Iris pigment epithelial cell (primary cell): ENCODE data around the gene ACOT11.
"Not testable (repeated sequence)": the region's sequence is repeated elsewhere in the genome, so short reads cannot be mapped to it uniquely, and the experiment has no call there.

ENCODE experiments used
- DNase-seq: peaks from one replicate; pipeline ENCODE4 v3.0.0-alpha.2; 2011; ENCODE audit warnings: low read depth

ACOT11 gene

DNA sequence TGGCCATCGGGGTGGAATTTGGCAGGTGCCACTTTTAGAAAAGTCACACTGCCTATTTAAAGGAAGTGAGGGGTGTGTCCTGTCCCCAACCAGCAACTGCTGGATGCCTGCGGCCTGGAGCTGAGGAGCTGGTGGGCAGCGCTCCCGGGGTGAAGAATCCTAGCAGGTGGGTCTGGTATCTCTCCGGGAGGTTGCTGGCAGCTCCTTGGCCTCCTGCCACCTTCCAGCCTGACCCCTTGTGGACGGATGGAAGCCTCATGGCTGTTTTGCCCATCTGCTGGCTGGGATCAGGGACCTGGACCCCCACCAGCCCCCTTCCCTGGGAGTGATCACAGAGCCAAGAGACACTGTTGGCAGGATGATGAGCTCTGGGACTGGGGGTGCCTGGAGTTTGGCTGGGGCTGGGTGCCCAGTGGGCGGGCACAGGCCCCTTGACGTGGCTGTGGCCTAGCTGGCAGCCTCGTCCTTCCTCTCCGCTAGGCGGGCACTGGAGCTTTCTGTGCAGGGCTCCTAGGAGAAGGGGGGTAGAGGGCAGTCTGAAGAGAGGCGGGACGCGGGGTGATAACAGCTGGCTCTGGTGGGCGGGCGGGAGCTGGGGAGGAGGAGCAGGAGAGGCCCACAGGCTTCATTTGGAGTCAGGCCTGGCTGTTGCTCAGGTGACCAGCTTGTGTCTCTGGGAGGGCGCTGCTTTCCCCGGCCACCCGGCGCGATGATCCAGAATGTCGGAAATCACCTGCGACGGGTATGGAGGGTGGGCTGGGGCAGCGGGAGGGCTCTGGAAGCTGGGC lies at the start of gene ACOT11:
Gene ACOT11, plus strand, starts transcription at position 628 of the 788 bp plus-strand sequence. Its CDS starts 82 bp downstream, at position 710.
- DNase-seq, result peak; percentile 17

DNA sequence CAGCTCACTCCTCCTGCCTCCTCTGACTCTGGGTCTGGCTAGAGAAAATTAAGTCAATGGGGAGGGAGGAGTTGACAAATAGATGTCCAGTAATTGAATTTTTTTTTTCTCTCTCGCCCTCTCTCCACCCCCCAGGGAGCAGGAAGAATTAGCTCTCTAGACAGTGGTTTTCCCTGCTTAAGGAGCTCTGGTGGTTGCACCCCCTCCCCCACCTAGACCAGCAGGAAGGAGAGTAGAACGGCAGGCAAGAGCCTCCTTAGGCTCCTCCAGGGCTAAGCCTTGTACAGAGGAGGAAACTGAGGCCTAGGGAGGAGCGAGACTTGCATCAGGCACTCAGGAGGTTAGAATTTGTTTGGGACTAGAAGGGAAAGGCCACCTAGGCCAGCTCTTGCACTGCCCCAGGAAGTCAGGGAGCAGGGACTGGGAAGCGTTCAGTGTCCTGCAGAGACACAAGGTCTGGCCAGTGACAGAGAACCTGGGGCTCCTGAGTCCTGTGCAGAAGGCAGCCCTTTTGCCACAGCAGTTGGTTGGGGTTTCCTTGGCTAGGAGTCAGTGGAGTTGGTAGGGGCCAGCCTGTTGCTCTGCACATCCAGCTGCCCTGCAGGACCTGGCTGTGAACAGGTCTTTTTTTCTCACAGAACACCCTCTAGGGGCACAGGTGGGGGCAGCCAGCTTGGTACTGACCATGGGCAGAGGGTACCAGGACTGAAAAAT lies 49.5 kb upstream of the ACOT11 start:
- DNase-seq, result no peak

- no peak for DNase-seq
Measured at GRCh38 chr1:54499097-54499359, 49.0 kb upstream of the ACOT11 start.

DNA sequence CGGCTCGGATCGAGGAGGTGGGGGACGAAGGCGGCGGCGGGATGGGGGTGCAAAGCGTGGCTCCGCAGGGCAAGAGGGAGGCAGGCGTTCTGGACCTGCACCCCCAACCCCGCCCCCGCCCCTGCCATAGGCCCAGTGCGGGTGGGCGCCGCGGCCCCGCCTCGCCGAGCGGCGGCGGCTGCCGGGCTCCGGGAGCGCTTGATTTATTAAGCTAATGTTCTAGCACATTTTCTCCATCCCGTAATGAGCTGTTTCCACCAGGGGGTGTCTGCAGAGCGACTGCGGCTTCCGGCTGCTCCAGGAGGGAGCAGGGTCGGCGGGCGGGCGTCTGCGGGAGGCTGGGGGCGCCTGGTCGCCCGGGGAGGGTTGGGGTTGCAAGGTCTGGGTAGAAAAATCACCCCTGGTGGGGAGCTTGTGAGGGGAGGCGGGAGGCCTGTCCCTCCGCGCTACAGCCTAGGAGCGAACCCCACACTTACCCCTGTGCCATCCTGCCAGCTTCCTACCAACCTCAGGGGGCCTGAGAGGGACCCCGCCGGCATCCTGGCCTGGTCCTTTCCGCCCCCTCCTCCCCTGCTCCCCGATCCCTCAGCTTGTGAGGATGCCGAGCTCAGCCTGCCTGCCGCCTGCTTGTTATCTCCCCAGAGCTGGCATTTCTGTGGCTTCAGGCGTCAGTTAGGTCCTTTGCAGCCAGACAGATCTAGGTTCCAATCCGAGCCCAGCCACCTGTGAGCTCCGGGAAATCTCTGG lies 48.5 kb upstream of the ACOT11 start:
- peak; percentile 55 for DNase-seq

DNA sequence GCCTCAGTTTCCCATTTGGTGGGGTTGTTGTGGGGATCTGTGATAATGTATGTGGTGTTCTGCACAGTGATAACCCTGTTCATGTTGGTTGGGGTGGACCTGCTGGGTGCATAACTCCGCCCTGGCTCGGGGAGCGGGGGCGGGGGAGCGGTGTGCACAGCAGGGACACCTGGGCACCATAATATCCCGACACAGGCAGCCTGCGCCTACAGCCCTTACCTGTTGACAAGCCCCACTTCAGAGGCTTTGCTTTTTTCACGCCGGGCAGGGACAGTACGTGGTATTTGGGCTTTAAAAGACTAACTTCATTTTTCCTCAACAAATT lies 48.0 kb upstream of the ACOT11 start:
- no peak for DNase-seq

- no peak for DNase-seq
Measured at GRCh38 chr1:54501849-54502248, 46.2 kb upstream of the ACOT11 start.

DNA sequence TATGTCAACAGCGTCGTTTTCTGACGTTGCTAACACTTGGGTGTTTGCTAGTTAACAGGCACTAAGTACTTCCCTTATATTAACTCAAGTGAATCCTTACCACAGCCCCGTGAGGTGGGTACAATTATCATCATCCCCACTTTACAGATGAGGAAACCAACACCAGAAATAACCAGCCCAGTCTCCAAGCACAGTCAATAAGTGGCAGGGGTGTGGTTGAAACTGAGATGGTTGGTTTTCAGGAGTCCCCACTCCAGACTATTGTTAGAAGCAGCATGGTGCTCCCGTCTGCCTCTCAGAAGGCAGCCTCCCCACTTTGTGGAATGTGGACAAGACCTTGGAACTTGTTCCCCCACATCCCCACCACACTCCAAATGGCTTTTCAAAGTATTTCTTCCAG lies 45.7 kb upstream of the ACOT11 start:
- no peak for DNase-seq

DNA sequence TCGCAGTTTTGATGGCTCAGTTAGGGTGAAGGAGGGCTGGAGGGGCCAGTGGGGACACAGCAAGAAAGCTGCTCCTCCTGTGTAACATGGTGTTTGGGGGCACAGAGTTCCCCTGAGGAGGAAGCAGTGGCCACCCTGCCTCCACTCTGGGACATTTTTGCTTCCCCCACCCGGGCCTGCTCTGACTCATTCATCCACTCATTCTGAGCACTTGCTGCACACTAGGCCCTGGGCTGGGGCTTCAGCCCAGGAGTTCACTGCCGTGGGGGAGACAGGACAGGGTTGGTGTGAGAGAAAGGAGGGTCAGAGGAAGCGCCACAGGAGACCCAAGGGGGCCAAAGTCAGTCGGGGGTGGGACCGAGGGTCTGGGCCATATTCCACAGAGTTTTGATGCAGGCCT lies 41.4 kb upstream of the ACOT11 start:
- DNase-seq, result peak; percentile 36

DNA sequence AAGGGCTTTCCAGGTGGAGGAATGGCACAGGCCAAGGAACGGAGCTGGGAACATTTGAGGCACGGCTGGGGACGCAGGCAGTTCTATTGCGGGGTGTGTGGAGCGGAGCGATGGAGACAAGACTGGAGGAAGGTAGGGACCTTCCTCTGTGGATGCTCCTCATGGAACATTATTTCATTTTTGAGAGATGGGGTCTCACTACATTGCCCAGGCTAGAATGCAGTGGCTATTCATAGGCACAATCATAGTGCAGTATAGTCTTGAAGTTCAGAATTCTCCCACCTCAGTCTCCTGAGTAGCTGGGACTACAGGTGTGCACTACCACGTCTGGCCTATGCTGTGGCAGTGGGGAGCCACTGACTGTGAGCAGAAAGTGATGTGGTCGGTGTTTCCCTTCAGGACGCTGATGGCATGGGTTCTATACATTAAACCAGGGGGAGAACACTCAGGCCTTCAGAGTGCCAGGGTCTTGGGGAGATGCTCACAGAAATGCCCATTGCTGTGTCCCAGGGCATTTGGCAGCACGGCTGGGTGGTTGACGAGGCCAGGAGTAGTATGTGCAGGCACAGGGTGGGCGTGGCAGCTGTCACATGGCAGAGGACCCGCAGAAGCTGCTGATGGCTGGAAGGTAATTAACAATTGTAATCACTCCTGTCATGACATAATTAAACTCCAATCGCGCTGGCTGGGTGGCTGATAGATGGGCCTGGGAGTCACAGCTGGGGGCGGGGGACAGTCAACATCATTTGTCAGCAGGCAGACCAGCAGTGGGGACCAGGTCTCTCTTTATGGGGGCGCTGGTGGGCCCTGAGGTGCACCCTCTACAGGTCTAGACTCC lies 40.8 kb upstream of the ACOT11 start:
- DNase-seq, result no peak

- no peak for DNase-seq
Measured at GRCh38 chr1:54510715-54511270, 37.2 kb upstream of the ACOT11 start.

DNA sequence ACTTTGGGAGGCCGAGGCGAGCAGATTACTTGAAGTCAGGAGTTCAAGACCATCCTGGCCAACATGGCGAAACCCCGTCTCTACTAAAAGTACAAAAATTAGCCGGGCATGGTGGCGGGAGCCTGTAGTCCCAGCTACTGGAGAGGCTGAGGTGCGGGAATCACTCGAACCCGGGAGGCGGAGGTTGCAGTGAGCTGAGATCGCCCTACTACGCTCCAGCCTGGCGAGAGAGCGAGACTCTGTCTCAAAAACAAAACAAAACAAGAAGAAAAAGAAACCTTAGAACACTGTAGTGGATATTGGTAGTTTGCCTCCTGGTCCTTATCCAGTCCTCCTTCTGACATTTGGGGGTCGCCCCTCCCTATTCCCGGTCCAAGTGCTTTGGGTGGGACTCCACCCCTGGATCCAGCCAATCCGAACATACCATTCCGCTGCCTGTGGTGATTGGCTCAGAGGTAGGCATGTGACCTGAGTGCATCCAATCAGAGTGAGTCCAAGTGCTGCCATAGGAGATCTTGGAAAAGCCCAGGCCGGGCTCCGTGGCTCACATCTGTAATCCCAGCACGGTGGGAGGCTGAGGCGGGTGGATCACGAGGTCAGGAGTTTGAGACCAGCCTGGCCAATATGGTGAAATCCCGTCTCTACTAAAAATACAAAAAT lies 34.0 kb upstream of the ACOT11 start:
- DNase-seq, result not testable (repeated sequence)

GRCh38 chr1:54516249-54516920 lies 31.6 kb upstream of the ACOT11 start:
- DNase-seq, result no peak

- no peak for DNase-seq
Measured at GRCh38 chr1:54517496-54517895, 30.5 kb upstream of the ACOT11 start.

GRCh38 chr1:54518489-54518888 lies 29.5 kb upstream of the ACOT11 start:
- DNase-seq, result no peak

DNA sequence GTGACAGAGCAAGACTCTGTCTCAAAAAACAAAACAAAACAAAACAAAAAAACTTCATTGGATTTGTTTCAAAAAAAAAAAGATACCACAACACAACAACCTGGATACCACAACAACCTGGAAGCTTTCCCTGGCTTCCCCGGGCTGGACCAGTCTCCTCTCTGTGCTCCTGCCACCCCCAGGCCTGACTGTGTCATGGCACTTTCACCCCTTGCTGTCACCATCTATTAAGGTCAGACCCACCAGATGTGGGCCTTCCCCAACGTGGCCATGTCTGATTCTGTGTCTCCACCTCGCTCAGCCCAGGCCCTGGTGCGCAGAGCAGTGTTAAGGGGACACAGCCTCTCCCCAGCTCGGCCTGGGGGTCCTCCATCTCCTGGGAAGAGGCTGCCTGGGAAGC lies 28.3 kb upstream of the ACOT11 start:
- DNase-seq, result no peak

- no peak for DNase-seq
Measured at GRCh38 chr1:54520631-54521321, 27.3 kb upstream of the ACOT11 start.

DNA sequence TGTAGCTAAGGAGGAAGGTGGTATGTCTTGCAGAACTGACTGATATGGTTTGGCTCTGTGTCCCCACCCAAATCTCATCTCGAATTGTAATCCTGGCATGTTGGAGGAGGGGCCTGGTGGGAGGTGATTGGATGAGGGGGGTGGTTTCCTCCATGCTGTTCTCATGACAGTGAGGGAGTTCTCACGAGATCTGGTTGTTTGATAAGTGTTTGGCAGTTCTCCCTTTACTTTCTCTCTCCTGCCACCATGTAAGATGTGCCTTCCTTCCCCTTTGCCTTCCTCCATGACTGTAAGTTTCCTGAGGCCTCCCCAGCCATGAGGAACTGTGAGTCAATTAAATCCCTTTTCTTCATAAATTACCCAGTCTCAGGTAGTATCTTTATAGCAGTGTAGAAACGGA lies 21.5 kb upstream of the ACOT11 start:
- not testable (repeated sequence) for DNase-seq

- no peak for DNase-seq
Measured at GRCh38 chr1:54528613-54529012, 19.4 kb upstream of the ACOT11 start.

DNA sequence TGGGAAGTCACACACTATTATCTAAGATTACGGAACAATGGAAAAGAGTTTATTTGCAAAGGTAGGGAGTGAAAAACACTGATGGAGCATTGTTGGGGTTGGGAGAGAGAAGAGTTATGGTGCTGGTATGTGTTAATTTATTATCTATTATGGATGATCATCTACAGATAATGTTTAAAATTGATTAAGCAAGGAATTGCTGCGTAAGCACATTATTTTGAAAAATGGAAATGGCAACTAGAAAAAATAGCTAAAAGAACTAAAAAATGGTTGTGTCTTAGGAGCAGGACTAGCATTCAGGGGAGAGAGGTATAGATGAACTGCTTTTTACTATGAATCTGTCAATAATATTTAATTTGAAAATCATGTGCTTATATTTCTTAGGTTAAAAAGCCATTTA lies 16.0 kb upstream of the ACOT11 start:
- no peak for DNase-seq

DNA sequence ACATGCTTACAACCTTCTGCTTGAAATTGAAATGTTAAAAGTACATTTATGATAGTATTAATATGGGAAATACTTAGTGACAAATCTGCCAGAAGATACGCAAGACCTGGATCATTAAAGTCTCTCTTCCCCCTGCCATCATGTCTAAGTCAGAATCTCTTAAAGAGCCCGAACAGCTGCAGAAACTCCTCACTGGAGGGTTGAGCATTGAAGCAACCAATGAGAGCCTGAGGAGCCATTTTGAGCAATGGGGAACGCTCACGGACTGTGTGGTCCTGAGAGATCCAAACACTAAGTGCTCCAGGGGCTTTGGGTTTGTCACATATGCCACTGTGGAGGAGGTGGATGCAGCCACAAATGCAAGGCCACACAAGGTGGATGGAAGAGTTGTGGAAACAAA lies 11.4 kb upstream of the ACOT11 start:
- not testable (repeated sequence) for DNase-seq
